ENCODE data around the gene FANCF. TPM values are rescaled to one million over a fixed set of nuclear protein-coding genes. Genes with fewer than 3 reads are reported as not detected.

FANCF gene
- total RNA-seq, 1 experiment from 2014 or later, result 11.4 TPM

Other genes starting within 250 kb of the FANCF start
- gene GAS2, start 40.8 kb upstream of the FANCF start, total RNA-seq (2014; rRNA removed; shearing (Covaris generic); ENCODE audit: low replicate concordance), result not detected in 2 replicates
- 4.2 and 23.0 TPM in 2 replicates for gene SVIP, start 204.0 kb upstream of the FANCF start, total RNA-seq (2014; rRNA removed; shearing (Covaris generic); ENCODE audit: low replicate concordance)
- not detected in 2 replicates for gene CCDC179, start 234.7 kb upstream of the FANCF start, total RNA-seq (2014; rRNA removed; shearing (Covaris generic); ENCODE audit: low replicate concordance)

All from MG63 (cell line).